Stimulated activated CD8-positive, alpha-beta memory T cell treated with anti-CD3 and anti-CD28 coated beads, Interleukin-2, amount 100 ng/mL, for 1 hour (primary cell): Measurements from ENCODE around the gene ZBTB12.

Source experiments
- DNase-seq, 2 donors: peaks; one replicate each; pipeline ENCODE4 v3.0.0-alpha.2; 2020; ENCODE audit warnings: low read depth in 2 of 2

The ZBTB12 gene

GRCh38 chr6:31897612-31898382 is 4.1 kb downstream of the ZBTB12 start, which contains the start of gene EHMT2:
EHMT2 (minus strand) TSS chr6:31897698; CDS start chr6:31897677, 21 bp downstream.
- DNase-seq = peak; percentile 68 to 72

- no peak for DNase-seq
These were observed 4.9 kb downstream of the ZBTB12 start for GRCh38 chr6:31896856-31897611.

- DNase-seq = no peak
These were observed 5.4 kb downstream of the ZBTB12 start for GRCh38 chr6:31896493-31896855.

- no peak for DNase-seq
These were observed 9.1 kb downstream of the ZBTB12 start for GRCh38 chr6:31892821-31893220.

GRCh38 chr6:31889331-31889972 is 12.4 kb downstream of the ZBTB12 start:
- no peak for DNase-seq

- DNase-seq = peak; percentile 22 to 36
These were observed 13.3 kb downstream of the ZBTB12 start for GRCh38 chr6:31888276-31889258.

GRCh38 chr6:31887173-31888007 is 14.5 kb downstream of the ZBTB12 start:
- DNase-seq = no peak

- no peak for DNase-seq
These were observed 15.3 kb downstream of the ZBTB12 start for GRCh38 chr6:31886541-31886991.

GRCh38 chr6:31884528-31885035 is 17.3 kb downstream of the ZBTB12 start:
- DNase-seq = no peak

- no peak for DNase-seq
These were observed 18.2 kb downstream of the ZBTB12 start for GRCh38 chr6:31883676-31884075.

- DNase-seq = no peak
These were observed 19.5 kb downstream of the ZBTB12 start for GRCh38 chr6:31882344-31882743.

- no peak for DNase-seq
These were observed 20.6 kb downstream of the ZBTB12 start for GRCh38 chr6:31881136-31881859.

- DNase-seq = no peak
These were observed 21.3 kb downstream of the ZBTB12 start for GRCh38 chr6:31880616-31881015.

GRCh38 chr6:31879901-31880300 is 22.0 kb downstream of the ZBTB12 start:
- DNase-seq = no peak

- DNase-seq = no peak
These were observed 22.7 kb downstream of the ZBTB12 start for GRCh38 chr6:31879143-31879542.

- no peak for DNase-seq
These were observed 23.2 kb downstream of the ZBTB12 start, which contains the start of gene SLC44A4 for GRCh38 chr6:31878726-31879125. SLC44A4 (minus strand) TSS chr6:31878997; CDS start chr6:31878980, 17 bp downstream.

GRCh38 chr6:31878222-31878621 is 23.7 kb downstream of the ZBTB12 start:
- DNase-seq = no peak

GRCh38 chr6:31877651-31878161 is 24.2 kb downstream of the ZBTB12 start:
- DNase-seq = no peak

GRCh38 chr6:31877125-31877650 is 24.7 kb downstream of the ZBTB12 start:
- DNase-seq = no peak
